GM12801 (cell line): ENCODE data around the gene SHH.

Experiments
- TF ChIP-seq, protein P1 (sequence below): IDR thresholded peaks from one replicate; pipeline ENCODE4 v1.5.1; 2011; ENCODE audit warnings: control low read depth; ENCODE audit not compliant: insufficient read length; ENCODE audit errors: extremely low read depth

The SHH gene

DNA sequence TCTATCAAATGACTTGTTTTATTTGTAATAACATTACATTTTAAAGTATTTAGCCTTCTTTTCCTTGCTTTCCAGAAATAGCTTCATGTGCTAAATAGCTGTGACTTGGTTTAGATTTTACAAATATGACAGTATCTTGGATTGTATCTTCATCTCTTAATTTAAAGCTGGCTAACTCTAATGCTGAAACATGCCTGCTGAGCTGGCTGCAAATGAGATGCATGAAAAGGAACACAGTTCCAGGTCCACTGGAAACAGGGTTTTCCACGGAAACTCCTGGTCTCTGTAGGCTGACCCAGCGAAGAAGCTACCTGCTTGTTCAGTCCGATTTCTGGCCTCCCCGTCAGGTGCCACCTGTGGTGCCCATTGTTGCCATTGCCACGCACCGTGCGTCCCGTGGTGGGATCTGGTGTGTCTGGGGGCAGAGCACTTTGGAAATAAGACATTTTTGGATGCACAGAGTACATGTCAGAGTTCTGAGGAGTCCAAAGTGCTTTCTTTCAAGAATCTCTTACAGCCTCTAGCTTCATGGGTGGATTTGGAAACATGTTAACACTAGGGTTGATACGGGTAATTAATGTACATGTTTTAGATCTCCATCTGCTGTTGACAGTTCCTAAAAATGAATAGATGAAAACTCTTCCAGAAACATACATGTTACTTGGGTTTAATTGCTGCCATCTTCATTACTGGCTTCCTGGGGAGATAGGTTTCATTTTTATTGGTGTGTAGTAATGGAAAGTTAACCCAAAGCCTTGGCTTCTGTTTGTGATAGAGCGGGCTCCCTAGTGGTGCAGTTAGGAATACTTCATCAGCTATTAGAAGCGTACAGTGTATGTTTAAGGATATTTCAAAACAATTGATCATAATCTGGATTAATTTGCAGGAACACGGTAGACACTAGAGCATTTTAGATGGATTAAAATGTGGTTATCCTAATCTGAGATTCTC lies 45.0 kb downstream of the SHH start:
- TF ChIP-seq, protein P1, sequence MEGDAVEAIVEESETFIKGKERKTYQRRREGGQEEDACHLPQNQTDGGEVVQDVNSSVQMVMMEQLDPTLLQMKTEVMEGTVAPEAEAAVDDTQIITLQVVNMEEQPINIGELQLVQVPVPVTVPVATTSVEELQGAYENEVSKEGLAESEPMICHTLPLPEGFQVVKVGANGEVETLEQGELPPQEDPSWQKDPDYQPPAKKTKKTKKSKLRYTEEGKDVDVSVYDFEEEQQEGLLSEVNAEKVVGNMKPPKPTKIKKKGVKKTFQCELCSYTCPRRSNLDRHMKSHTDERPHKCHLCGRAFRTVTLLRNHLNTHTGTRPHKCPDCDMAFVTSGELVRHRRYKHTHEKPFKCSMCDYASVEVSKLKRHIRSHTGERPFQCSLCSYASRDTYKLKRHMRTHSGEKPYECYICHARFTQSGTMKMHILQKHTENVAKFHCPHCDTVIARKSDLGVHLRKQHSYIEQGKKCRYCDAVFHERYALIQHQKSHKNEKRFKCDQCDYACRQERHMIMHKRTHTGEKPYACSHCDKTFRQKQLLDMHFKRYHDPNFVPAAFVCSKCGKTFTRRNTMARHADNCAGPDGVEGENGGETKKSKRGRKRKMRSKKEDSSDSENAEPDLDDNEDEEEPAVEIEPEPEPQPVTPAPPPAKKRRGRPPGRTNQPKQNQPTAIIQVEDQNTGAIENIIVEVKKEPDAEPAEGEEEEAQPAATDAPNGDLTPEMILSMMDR: no peak

DNA sequence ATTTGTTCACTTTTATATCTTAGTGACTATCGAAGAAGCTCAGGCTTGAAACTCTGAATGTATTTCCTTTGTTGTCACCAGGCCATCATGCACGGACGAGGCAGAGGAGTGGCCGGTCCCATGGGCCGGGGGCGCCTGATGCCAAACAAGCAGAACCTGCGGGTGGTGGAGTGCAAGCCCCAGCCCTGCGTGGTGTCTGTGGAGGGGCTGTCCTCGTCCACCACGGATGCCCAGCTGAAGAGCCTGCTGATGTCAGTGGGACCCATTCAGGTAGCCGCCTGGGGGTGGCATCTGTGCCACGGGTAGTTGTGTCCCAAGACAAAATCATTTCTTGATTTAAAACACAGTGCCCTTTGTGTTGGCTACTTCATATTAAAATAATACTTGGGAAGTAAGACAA lies 45.9 kb downstream of the SHH start:
- TF ChIP-seq, protein P1: no peak

DNA sequence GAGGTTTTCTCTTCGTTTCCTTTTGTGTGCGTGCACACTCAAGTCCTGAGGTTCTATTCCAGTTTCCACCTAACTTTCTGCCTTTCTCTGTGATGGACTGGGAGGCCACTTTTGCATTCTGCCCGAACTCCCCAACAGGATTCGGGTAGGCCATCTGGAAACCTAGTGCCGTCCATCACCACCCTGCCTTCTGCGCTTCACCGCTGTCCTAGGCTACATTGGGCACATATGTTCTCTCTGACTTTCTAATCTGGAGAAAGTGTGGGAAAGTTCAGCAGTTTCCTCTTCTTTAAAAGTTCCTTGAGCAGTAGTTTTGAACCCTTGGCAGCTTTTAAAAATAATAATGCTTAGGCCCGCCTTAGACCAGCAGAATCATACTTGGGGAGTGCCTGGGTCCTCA lies 46.8 kb downstream of the SHH start:
- TF ChIP-seq, protein P1: no peak

DNA sequence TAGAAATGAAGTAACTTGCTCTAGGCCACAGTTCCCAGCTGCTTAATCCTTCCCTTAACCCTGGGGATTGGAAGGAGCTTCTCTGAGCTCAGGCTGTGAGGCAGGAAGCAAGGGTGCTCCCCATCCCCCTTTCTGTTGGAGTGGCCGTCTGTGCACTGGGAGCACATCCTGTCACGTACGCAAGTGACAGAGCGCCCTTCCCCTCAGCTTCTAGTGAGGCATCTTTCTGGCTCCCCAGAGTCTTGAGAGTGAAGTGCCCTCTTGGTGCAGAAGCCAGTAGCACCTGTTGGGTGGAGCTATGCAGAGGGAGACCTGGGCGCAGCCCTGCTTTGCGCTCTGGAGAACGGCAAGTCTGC lies 47.8 kb downstream of the SHH start:
- TF ChIP-seq, protein P1: no peak

DNA sequence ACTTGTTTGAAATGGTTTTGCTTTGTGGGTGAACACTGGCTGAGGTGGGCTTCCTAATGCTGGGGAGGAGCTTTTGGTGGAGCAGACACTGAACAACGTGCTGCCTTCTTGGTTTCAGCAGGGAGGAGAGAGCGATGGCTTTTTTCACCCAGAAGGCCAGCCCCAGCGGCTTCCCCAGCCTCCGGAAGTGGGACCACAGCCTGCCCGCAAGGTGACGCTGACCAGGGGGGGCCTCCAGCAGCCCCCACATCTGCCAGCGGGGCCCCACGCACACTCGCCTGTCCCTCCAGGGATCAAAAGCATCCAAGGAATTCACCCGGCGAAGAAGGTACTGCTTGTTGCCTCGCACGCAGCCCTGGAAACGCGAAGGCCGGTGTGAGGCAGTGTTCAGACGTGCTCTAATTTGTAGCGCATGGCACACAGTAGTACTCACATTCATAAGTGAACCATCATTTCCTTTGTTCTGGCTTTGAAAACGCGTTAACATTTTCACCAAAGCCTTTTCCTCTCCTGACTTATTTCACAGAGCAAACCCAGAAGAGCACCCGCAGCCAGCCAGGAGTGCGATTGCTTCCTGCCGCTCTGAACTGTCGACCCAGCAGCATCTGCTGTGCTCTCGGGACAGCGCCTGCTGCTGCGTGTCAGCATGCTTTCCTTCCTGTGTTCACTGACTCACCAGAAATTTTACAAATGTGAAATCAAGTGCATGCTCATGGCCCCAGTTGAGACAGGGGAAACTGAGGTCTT lies 48.4 kb downstream of the SHH start:
- TF ChIP-seq, protein P1: no peak

DNA sequence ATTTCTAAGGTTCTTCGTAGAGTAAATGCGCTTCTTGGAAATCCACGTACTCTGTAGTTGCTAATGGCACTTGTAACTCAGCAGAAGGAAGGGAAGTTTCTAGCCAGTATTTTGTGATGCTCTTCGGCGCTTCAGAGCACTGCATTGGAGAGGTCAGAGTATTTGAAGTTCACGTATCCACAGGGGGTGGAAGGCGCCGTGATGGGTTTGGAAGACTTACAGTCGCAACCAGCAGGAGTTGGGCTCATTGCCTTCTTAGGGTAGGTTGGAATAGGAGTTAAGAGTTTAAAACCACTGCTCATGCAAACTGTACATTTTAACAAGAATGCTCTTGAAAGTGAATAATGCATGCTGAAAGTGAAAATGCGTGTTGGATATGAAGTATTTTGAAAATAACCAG lies 49.1 kb downstream of the SHH start:
- TF ChIP-seq, protein P1: no peak

DNA sequence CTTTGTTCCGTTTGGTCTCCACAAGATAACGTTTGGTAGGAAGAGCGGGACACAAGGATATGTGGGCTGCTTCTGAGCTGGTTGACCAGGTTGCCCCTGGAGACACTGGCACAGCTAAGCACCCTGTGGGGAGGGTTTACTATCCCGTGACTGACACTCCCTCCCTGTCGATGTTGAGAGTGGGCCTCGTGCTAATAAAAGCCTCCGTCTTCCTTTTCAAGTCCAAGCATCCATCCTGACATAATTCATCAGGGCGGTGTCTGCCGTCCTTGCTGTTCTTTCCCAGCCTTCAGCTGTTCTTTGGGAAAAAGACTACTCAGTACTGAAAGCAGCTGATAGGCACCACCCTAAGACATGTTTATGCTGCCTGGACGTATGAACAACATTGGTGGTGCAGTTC lies 49.6 kb downstream of the SHH start:
- TF ChIP-seq, protein P1: no peak
